DOHH2 (cell line): ENCODE data around the gene OR4F6.

ENCODE experiments used
- EZH2phosphoT487 ChIP-seq: fragments of 200-600 bp; sonication (generic); IDR thresholded peaks from 2 replicates; pipeline ENCODE4 v1.6.1; 2017; ENCODE audit warnings: borderline replicate concordance, mild to moderate bottlenecking, antibody characterized with exemption, low read length, moderate library complexity, mixed read lengths
- TF ChIP-seq, protein P1 (sequence below): fragments of 200-600 bp; sonication (generic); IDR thresholded peaks from one replicate; pipeline ENCODE4 v1.5.1; 2014; ENCODE audit warnings: antibody characterized with exemption, mild to moderate bottlenecking, low read depth, low read length; ENCODE audit not compliant: poor library complexity, severe bottlenecking

DNA sequence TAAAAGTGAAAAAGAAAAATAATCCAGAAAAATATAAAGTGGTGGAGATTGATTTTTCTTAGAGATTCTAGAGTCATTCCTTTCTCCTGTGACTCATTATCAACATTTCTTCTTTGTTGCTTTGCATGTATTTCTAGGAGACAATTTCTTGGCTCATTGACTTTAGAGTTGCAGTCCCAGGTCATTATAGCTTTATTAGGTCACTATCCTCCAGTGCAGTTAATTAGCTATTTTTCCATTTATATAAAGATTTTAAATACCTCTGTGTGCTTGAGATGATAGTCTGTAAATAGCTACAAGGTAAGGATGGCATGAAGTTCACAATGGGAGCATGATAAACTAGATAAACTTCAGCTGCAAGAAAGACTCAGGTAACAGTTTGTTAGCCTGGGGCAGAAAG lies 8.6 kb downstream of the OR4F6 start, which contains the start of gene OR4F15:
- TF ChIP-seq, protein P1, sequence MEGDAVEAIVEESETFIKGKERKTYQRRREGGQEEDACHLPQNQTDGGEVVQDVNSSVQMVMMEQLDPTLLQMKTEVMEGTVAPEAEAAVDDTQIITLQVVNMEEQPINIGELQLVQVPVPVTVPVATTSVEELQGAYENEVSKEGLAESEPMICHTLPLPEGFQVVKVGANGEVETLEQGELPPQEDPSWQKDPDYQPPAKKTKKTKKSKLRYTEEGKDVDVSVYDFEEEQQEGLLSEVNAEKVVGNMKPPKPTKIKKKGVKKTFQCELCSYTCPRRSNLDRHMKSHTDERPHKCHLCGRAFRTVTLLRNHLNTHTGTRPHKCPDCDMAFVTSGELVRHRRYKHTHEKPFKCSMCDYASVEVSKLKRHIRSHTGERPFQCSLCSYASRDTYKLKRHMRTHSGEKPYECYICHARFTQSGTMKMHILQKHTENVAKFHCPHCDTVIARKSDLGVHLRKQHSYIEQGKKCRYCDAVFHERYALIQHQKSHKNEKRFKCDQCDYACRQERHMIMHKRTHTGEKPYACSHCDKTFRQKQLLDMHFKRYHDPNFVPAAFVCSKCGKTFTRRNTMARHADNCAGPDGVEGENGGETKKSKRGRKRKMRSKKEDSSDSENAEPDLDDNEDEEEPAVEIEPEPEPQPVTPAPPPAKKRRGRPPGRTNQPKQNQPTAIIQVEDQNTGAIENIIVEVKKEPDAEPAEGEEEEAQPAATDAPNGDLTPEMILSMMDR, result no peak
- no peak for TF ChIP-seq EZH2phosphoT487
